HG03469 (cell line): ENCODE measurements around the gene HLA-DRB1.
"Not testable (repeated sequence)": the region's sequence is repeated elsewhere in the genome, so short reads cannot be mapped to it uniquely, and the experiment has no call there.

Experiments used
- ATAC-seq: cut with Tn5 transposase; IDR thresholded peaks from one replicate; pipeline ENCODE4 v1.9.1; 2021; ENCODE audit warnings: mild to moderate bottlenecking, moderate library complexity, moderate number of reproducible peaks; ENCODE audit not compliant: unreplicated experiment

The HLA-DRB1 gene

GRCh38 chr6:32565511-32565910, 24.1 kb downstream of the HLA-DRB1 start:
- ATAC-seq, result no peak

GRCh38 chr6:32562940-32563339, 26.7 kb downstream of the HLA-DRB1 start:
- no peak for ATAC-seq

GRCh38 chr6:32559747-32560146, 29.9 kb downstream of the HLA-DRB1 start:
- no peak for ATAC-seq

- ATAC-seq, result no peak
Measured at GRCh38 chr6:32558426-32559057, 31.1 kb downstream of the HLA-DRB1 start.

- ATAC-seq, result no peak
Measured at GRCh38 chr6:32554116-32554965, 35.3 kb downstream of the HLA-DRB1 start.

GRCh38 chr6:32553037-32553742, 36.5 kb downstream of the HLA-DRB1 start:
- no peak for ATAC-seq

GRCh38 chr6:32551410-32551809, 38.2 kb downstream of the HLA-DRB1 start:
- ATAC-seq, result no peak

GRCh38 chr6:32539839-32540238, 49.8 kb downstream of the HLA-DRB1 start:
- no peak for ATAC-seq

- ATAC-seq, result not testable (repeated sequence)
Measured at GRCh38 chr6:32530431-32530793, 59.2 kb downstream of the HLA-DRB1 start.

GRCh38 chr6:32529697-32530430, 59.8 kb downstream of the HLA-DRB1 start, which contains the start of gene HLA-DRB5:
HLA-DRB5 (minus strand) TSS chr6:32530287; CDS start chr6:32530224, 63 bp downstream.
- ATAC-seq, result no peak
